GM12872 (cell line): ENCODE measurements around the gene DCUN1D2.

ENCODE experiments used
- CTCF ChIP-seq: IDR thresholded peaks from 3 replicates; pipeline ENCODE4 v1.5.1; 2011; ENCODE audit warnings: low read depth, mild to moderate bottlenecking, low read length, moderate library complexity; ENCODE audit not compliant: insufficient read depth

DCUN1D2 gene

DNA sequence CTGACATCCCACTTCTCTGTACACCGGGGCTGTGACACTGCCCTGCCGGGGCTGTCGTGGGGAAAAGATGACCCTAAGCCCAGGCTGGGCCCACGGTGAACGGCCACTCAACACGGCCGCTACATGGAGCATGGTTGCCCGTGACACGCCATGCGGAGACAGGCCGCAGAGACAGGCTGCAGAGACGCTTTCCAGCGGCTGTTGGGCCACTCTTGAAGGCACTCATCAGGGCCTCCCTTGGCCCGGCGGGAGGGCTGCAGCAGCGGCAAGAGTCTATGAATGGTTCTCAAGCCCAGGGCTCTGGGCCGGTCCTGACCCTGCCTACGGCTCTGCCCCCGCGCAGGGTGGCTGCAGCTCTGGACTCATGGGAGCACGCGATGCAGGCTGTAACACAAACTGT, 59.3 kb downstream of the DCUN1D2 start:
- no peak for TF ChIP-seq CTCF

GRCh38 chr13:113430378-113431110, 60.0 kb downstream of the DCUN1D2 start:
- no peak for TF ChIP-seq CTCF

GRCh38 chr13:113429608-113429985, 60.9 kb downstream of the DCUN1D2 start:
- no peak for TF ChIP-seq CTCF

- no peak for TF ChIP-seq CTCF
Observed at GRCh38 chr13:113428871-113429607, 61.5 kb downstream of the DCUN1D2 start.

- no peak for TF ChIP-seq CTCF
Observed at GRCh38 chr13:113428469-113428865, 62.0 kb downstream of the DCUN1D2 start.

DNA sequence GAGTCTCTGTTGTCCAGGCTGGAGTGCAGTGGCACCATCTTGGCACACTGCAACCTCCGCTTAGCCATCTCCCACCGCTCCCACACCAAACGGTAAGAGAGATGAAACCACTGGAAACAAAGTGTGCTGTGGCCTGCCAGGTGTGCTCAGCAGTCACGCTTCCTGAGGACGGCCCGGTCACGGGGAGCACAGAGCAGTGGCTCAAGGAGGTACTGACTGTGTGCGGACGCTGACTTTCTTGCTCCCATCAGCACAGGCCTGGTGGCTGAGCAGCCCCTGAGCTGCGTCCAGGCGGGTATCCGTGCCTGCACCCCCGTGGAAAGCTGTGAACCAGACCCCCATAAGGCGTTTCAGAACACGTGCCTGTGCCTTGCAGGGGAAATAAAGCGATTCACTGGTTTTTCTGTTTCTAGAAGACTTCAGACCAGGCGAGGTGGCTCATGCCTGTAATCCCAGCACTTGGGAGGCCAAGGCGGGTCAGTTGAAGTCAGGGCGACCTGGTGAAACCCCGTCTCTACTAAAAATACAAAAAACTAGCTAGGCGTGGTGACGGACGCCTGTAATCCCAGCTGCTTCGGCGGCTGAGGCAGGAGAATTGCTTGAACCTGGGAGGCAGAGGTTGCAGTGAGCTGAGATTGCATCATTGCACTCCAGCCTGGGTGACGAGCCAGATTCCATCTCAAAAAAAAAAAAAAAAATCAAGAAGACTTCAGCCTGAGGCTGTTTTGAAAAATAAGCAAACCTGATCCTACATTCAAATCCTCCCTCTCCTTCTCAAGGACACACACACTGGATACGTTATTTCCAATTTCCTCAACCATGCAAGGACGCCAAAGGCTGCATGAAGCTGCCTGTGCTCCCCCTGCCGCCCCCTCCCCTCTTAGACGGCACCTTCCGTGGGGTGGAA, 62.7 kb downstream of the DCUN1D2 start:
- no peak for TF ChIP-seq CTCF

DNA sequence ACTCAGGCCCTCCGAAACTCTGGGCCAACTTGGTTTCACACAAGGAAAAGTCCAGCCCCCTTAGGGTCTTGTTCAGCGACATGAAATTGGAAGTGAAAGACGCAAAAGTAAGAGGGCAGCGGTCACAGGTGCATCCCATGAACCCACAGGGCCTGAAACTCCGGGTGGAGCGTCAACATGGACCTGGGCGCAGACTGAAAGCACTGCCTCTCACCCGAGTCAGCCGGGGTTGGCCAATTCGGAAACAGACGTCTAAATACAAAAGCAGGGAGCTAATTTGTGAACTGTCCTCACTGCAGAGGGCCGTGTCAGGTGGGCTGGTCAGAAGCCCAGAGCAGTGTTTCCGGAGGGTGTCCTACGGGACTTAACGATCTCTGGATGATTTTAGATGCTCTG, 63.9 kb downstream of the DCUN1D2 start:
- no peak for TF ChIP-seq CTCF
